ENCODE results near the gene C18orf32.

- TF ChIP-seq CTCF (IDR thresholded peaks at IDR 0.05; ENCODE audit: low read length): no peak
- TF ChIP-seq EZH2 (optimal IDR thresholded peaks at IDR 0.05; ENCODE audit: low read depth, low read length): no peak
- TF ChIP-seq EZH2phosphoT487 (IDR thresholded peaks at IDR 0.05; ENCODE audit: low read length): no peak
Measured at GRCh38 chr18:49534846-49535601, 48.0 kb upstream of the C18orf32 start.

Measured in MM.1S (cell line).